Measurements from ENCODE around the gene FBXL19.

DNA sequence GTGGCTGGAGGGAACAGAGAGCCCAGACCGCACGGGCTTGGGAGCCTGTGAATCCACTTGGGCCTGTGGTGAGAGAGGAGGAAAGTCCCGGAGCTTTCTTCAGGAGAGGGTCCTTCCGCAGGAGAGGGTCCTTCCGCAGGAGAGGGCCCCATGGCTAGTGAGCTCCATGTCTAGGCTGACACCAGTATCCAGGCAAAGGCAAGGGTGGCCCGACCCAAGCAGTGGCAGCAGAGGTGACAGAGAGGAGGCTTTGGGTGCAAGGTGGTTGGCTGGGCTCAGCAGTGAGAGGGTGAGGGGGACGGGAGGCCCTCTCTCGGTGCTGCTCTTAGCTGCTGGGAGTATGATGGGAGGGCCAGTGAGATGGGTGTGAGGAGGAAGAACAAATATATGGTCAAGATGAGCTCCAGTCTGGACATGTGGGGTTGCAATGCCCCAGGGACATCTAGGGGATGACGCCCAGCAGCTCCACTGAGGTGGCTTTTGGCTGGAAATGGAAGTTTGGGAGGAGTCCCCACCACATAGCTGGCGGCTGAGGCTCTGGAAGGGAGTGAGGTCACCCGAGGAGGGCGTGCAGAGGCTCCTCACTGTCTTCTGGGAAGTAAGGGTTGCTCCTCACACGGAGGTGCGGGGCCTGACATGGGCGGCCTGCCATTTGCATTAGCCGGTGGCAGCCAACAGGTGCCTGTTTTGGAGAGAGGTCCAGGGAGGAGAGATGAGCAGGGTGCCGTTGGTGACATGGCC lies 59.3 kb downstream of the FBXL19 start:
- TF ChIP-seq, protein P1, sequence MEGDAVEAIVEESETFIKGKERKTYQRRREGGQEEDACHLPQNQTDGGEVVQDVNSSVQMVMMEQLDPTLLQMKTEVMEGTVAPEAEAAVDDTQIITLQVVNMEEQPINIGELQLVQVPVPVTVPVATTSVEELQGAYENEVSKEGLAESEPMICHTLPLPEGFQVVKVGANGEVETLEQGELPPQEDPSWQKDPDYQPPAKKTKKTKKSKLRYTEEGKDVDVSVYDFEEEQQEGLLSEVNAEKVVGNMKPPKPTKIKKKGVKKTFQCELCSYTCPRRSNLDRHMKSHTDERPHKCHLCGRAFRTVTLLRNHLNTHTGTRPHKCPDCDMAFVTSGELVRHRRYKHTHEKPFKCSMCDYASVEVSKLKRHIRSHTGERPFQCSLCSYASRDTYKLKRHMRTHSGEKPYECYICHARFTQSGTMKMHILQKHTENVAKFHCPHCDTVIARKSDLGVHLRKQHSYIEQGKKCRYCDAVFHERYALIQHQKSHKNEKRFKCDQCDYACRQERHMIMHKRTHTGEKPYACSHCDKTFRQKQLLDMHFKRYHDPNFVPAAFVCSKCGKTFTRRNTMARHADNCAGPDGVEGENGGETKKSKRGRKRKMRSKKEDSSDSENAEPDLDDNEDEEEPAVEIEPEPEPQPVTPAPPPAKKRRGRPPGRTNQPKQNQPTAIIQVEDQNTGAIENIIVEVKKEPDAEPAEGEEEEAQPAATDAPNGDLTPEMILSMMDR (IDR thresholded peaks at IDR 0.05; ENCODE audit: low read depth, low read length, poor library complexity, severe bottlenecking): no peak
- no peak for TF ChIP-seq EZH2phosphoT487 (IDR thresholded peaks at IDR 0.05; ENCODE audit: borderline replicate concordance, low read length)

Data from DOHH2 (cell line).